Mucosa of descending colon (tissue), 3 donors: ENCODE data around the gene MAP2. TPM values are rescaled to one million over a fixed set of nuclear protein-coding genes. Genes with fewer than 3 reads are reported as not detected.

Experiments
- ATAC-seq: fragments of 200-7000 bp; cut with Tn5 transposase; one replicate; pipeline ENCODE4 v1.9.1; 2020; ENCODE audit warnings: mild to moderate bottlenecking, moderate library complexity
- DNase-seq, 3 donors: peaks; one replicate each; pipeline ENCODE4 v3.0.0-alpha.2; 2020
- H3K36me3 ChIP-seq: fragments of 200-600 bp; one replicate; pipeline ENCODE4 v1.8.0; 2021; ENCODE audit warnings: low read depth, mild to moderate bottlenecking
- H3K4me1 ChIP-seq: fragments of 200-600 bp; one replicate; pipeline ENCODE4 v1.8.0; 2021; ENCODE audit warnings: low read depth, mild to moderate bottlenecking
- H3K4me3 ChIP-seq: fragments of 200-600 bp; one replicate; pipeline ENCODE4 v1.8.0; 2021; ENCODE audit warnings: mild to moderate bottlenecking
- H3K9me3 ChIP-seq: fragments of 200-600 bp; one replicate; pipeline ENCODE4 v1.8.0; 2021; ENCODE audit warnings: mild to moderate bottlenecking
- CTCF ChIP-seq: fragments of 200-600 bp; IDR thresholded peaks from one replicate; pipeline ENCODE4 v1.8.0; 2022; ENCODE audit warnings: antibody characterized with exemption, mild to moderate bottlenecking
- intact Hi-C, 2 donors: fragments of 100-400 bp; cut with DNase I in 1 of 2; cut with micrococcal nuclease in 1 of 2; formaldehyde crosslinking; loops; one replicate each; pipeline versions ENCODE4 v1.11.0 to v1.11.1; 2022; cut with DNase I, micrococcal nuclease
- total RNA-seq, 3 donors: library from RNA; stranded (reverse); fragmentation: NEBNext Ultra II Directional in 2 of 3; extraction: Animal tissue kit (Norgen Biotek cat#: 25700) in 2 of 3; gene quantifications; one replicate each; pipeline versions ENCODE4 v1.2.1 to v1.2.4, GENCODE V29; 2021 to 2023
- donor health status: DM: no; HTN: no; CAD: no; lungs with moderate emphysema.
- donor health status: DM: no; HTN: no; CAD: no.
- donor health status: DM: no; HTN: yes; CAD: no.

MAP2 gene
- total RNA-seq, 3 donors from 2014 or later, result 2.3 to 8.4 (median 2.5) TPM

DNA sequence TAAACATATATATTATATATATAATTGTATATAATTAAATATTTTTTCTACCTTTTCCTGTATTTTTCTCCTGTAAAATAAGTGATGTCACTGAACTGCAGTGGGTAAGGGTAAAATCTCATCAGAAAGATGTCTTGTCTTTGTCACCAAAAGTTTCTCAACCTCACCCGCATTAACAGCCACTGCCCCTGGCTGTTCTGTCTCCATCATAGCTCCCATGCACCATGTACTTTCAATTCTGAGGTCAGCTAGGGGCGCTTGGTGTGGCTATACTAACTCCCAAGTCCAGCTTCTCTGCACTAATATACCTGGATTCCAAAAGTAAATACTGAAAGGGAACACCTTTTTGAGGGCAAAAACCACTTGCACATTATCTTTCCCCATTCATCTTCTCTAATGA is 46.6 kb downstream of the MAP2 start:
- no peaks in the 10 kb centered on the region for H3K36me3 ChIP-seq
- no peaks in the 10 kb centered on the region for H3K4me1 ChIP-seq
- intact Hi-C loops, result no loop called here
- ATAC-seq, result no peak
- H3K9me3 ChIP-seq, result no peaks in the 10 kb centered on the region
- no peak overlapping the region for H3K4me3 ChIP-seq
- TF ChIP-seq CTCF, result no peak
- DNase-seq, result no peak

DNA sequence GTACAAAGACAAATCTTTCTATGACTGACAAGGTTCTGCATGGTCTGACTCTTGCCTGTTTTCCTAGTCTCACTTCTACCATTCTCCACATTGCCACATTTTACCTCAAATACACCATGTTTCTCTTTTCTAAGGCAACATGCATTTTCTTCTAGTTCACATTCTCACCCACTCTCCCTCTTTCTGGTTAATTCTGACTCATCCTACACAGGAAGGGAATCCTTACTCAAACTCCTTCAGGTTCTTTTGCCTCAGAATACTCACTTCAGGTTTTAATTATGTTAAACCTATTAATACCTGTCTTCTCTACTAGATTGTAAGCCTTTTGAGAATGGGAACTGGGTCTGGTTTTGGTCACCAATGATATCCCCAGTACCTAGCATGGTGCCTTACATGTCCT is 47.2 kb downstream of the MAP2 start:
- Histone ChIP-seq H3K4me1 (no peaks in the 10 kb centered on the region), H3K9me3 (no peaks in the 10 kb centered on the region), H3K4me3 (no peak overlapping the region), H3K36me3 (no peaks in the 10 kb centered on the region)
- no peak for DNase-seq
- no peak for TF ChIP-seq CTCF
- no peak for ATAC-seq
- intact Hi-C loops, result no loop called here

- ATAC-seq, result no peak
These were observed 48.4 kb downstream of the MAP2 start for GRCh38 chr2:209472112-209472832.

DNA sequence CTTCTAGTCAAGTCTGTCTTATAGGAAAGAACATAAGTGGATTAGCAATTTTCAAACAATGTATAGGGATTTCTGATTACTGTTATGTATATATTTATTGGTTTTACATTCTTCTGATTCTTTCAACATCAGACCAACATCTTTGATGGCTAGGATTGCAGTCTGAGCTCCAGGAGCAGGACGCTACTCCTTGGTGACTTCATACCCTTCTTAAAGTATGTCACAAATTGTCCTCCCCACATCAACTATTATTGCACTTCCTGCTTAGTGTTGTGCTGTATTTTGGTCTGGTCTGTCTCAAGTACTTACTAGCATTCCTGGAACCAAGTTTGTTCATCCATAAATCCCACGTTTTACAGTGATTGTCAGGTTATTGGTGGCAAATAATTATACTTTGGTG is 49.0 kb downstream of the MAP2 start:
- DNase-seq (no peak), ATAC-seq (no peak)
- H3K9me3 ChIP-seq, result no peaks in the 10 kb centered on the region
- no peaks in the 10 kb centered on the region for H3K4me1 ChIP-seq
- intact Hi-C loops, result no loop called here
- H3K4me3 ChIP-seq, result no peak overlapping the region
- H3K36me3 ChIP-seq, result no peaks in the 10 kb centered on the region
- no peak for TF ChIP-seq CTCF

More at GRCh38 chr2:209472112-209472832, 48.4 kb downstream of the MAP2 start:
- Histone ChIP-seq H3K4me3 (no peak overlapping the region), H3K9me3 (no peaks in the 10 kb centered on the region), H3K36me3 (no peaks in the 10 kb centered on the region), H3K4me1 (no peaks in the 10 kb centered on the region)
- intact Hi-C loops, result no loop called here
- DNase-seq, result no peak
- TF ChIP-seq CTCF, result no peak

DNA sequence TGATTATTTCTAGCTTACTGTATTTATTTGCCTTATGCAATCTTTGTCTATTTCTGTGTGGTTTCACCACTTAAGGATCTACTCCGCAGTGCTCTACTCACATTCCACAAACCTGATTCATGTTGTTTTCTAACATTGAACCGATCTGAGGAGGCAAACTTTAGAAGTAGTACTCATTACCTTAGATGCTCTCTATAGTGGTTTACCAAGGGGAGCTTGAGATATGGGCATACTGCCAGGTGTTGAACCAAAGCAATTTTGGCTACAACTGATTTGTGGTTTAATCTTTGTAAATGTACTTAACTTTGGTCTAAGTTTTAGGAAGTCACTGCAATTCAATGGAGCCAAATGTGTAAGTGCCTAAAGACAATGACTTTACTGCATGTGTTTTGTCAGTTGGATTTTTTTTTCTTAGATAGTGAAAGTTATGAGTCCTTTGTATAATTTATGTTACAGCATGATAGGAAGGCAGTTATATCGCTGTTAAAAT is 50.1 kb downstream of the MAP2 start:
- intact Hi-C loops, result no loop called here
- no peaks in the 10 kb centered on the region for H3K4me1 ChIP-seq
- DNase-seq (no peak), ATAC-seq (no peak)
- no peak overlapping the region for H3K4me3 ChIP-seq
- H3K36me3 ChIP-seq, result no peaks in the 10 kb centered on the region
- no peaks in the 10 kb centered on the region for H3K9me3 ChIP-seq
- TF ChIP-seq CTCF, result no peak
